Loucy (cell line): ENCODE results near the gene CD320.

Experiments used
- EZH2phosphoT487 ChIP-seq: fragments of 200-600 bp; IDR thresholded peaks from 2 replicates; pipeline ENCODE4 v1.6.1; 2018; ENCODE audit warnings: antibody characterized with exemption, mild to moderate bottlenecking, moderate library complexity, borderline replicate concordance
- TF ChIP-seq, protein P1 (sequence below): fragments of 200-600 bp; sonication (generic); conservative IDR thresholded peaks from 2 replicates; pipeline ENCODE4 v1.5.1; 2014; ENCODE audit warnings: mild to moderate bottlenecking, antibody characterized with exemption, low read length

- TF ChIP-seq, protein P1, sequence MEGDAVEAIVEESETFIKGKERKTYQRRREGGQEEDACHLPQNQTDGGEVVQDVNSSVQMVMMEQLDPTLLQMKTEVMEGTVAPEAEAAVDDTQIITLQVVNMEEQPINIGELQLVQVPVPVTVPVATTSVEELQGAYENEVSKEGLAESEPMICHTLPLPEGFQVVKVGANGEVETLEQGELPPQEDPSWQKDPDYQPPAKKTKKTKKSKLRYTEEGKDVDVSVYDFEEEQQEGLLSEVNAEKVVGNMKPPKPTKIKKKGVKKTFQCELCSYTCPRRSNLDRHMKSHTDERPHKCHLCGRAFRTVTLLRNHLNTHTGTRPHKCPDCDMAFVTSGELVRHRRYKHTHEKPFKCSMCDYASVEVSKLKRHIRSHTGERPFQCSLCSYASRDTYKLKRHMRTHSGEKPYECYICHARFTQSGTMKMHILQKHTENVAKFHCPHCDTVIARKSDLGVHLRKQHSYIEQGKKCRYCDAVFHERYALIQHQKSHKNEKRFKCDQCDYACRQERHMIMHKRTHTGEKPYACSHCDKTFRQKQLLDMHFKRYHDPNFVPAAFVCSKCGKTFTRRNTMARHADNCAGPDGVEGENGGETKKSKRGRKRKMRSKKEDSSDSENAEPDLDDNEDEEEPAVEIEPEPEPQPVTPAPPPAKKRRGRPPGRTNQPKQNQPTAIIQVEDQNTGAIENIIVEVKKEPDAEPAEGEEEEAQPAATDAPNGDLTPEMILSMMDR, result no peak
- TF ChIP-seq EZH2phosphoT487, result no peak
Observed at GRCh38 chr19:8302734-8303133, 5.4 kb downstream of the CD320 start.
